Keratinocyte (primary cell): ENCODE measurements around the gene CPNE7. TPM values are rescaled to one million over a fixed set of nuclear protein-coding genes. Genes with fewer than 3 reads are reported as not detected.

Experiments used
- DNase-seq: peaks from one replicate; pipeline ENCODE4 v3.0.0-alpha.2; 2011; ENCODE audit warnings: low read depth, missing footprints, low spot score
- FAIRE-seq: peaks from 2 replicates; lab custom pipeline; 2011; peaks lifted over from hg19 to GRCh38; lab: Jason Lieb, UNC
- H2AFZ ChIP-seq: 2 replicates; pipeline ENCODE4 v1.6.0; 2012; ENCODE audit warnings: low read length, control low read depth, inconsistent platforms; ENCODE audit not compliant: control insufficient read depth
- H3K27ac ChIP-seq: 2 replicates; pipeline ENCODE4 v1.5.1; 2011; ENCODE audit warnings: low read length; ENCODE audit not compliant: control insufficient read depth, insufficient read depth
- H3K27me3 ChIP-seq: 3 replicates; pipeline ENCODE4 v1.6.0; 2011; ENCODE audit warnings: low read length; ENCODE audit not compliant: control insufficient read depth, insufficient read depth; ENCODE audit errors: extremely low read depth
- H3K36me3 ChIP-seq, 2 experiments: 2 replicates in 1 of 2; 3 replicates in 1 of 2; pipeline ENCODE4 v1.5.1; 2011; ENCODE audit warnings: low read length in 2 of 2, mild to moderate bottlenecking in 1 of 2; ENCODE audit not compliant: control insufficient read depth in 2 of 2, insufficient read depth in 2 of 2; ENCODE audit errors: extremely low read depth in 1 of 2
- H3K4me1 ChIP-seq: 3 replicates; pipeline ENCODE4 v1.5.1; 2011; ENCODE audit warnings: low read length; ENCODE audit not compliant: control insufficient read depth, insufficient read depth; ENCODE audit errors: extremely low read depth
- H3K4me2 ChIP-seq: 3 replicates; pipeline ENCODE4 v1.6.0; 2011; ENCODE audit warnings: low read depth, low read length; ENCODE audit not compliant: control insufficient read depth, insufficient read depth; ENCODE audit errors: extremely low read depth
- H3K4me3 ChIP-seq, 3 experiments: fragments of 200-600 bp in 1 of 3; sonication (generic) in 1 of 3; 2 replicates in 2 of 3; 3 replicates in 1 of 3; pipeline ENCODE4 v1.5.1; 2011 to 2016; ENCODE audit warnings: low read length in 3 of 3, mild to moderate bottlenecking in 3 of 3, control low read depth in 2 of 3, inconsistent platforms in 1 of 3, low read depth in 1 of 3, mixed read lengths in 1 of 3, mixed run types in 1 of 3, moderate library complexity in 1 of 3; ENCODE audit not compliant: control insufficient read depth in 2 of 3, insufficient read depth in 2 of 3; ENCODE audit errors: extremely low read depth in 1 of 3
- H3K79me2 ChIP-seq: 2 replicates; pipeline ENCODE4 v1.6.0; 2012; ENCODE audit warnings: low read length; ENCODE audit not compliant: control insufficient read depth, insufficient read depth
- H3K9ac ChIP-seq: 3 replicates; pipeline ENCODE4 v1.6.0; 2011; ENCODE audit warnings: low read length; ENCODE audit not compliant: control insufficient read depth, insufficient read depth; ENCODE audit errors: extremely low read depth
- H3K9me1 ChIP-seq: 3 replicates; pipeline ENCODE4 v1.6.0; 2011; ENCODE audit warnings: low read length; ENCODE audit not compliant: control insufficient read depth, insufficient read depth; ENCODE audit errors: extremely low read depth
- H3K9me3 ChIP-seq: 2 replicates; pipeline ENCODE4 v1.5.1; 2012; ENCODE audit warnings: low read depth, low read length; ENCODE audit not compliant: control insufficient read depth
- H4K20me1 ChIP-seq: 3 replicates; pipeline ENCODE4 v1.6.0; 2011; ENCODE audit warnings: low read length; ENCODE audit not compliant: control insufficient read depth, insufficient read depth; ENCODE audit errors: extremely low read depth
- EZH2 ChIP-seq: IDR thresholded peaks from one replicate; pipeline ENCODE4 v1.6.1; 2012; ENCODE audit warnings: inconsistent platforms, mild to moderate bottlenecking, low read length, moderate library complexity
- dilution Hi-C: fragments of 300-500 bp; cut with MboI; formaldehyde crosslinking; loops from one replicate; pipeline ENCODE4 v1.7.0; 2020; ENCODE audit warnings: low sequenced_read_pairs; ENCODE audit not compliant: extremely low pct_ligation_motif_present
- polyA plus RNA-seq, 5 experiments: library from polyadenylated mRNA; depleted of rRNA in 3 of 5; stranded (reverse) in 3 of 5; stranded (forward) in 1 of 5; unstranded in 1 of 5; fragments of >200 nt; gene quantifications; 1 replicate in 1 of 5; 2 replicates in 3 of 5; 3 replicates in 1 of 5; pipeline versions ENCODE4 v1.2.1 to v1.2.3, GENCODE V29; 2011 to 2012; ENCODE audit warnings: missing spikeins in 2 of 5, low read depth in 1 of 5, low replicate concordance in 1 of 5
- TF ChIP-seq, protein P1 (sequence below), 3 experiments: IDR thresholded peaks in 1 of 3; conservative IDR thresholded peaks in 1 of 3; optimal IDR thresholded peaks in 1 of 3; 2 replicates in 2 of 3; 3 replicates in 1 of 3; pipeline versions ENCODE3 to v1.5.1; 2011; ENCODE audit warnings: low read length in 3 of 3, mild to moderate bottlenecking in 3 of 3, moderate library complexity in 2 of 3, control low read depth in 1 of 3, inconsistent platforms in 1 of 3; ENCODE audit not compliant: insufficient read depth in 2 of 3; ENCODE audit errors: extremely low read depth in 1 of 3

The CPNE7 gene
- polyA plus RNA-seq, 1 donor (not counting 4 experiments of a cell fraction or from before 2014, with no cell fraction given), result 9.1 TPM

- FAIRE-seq, result no peak
- peaks cover 23 to 32% of the 10 kb centered on the region in 2 experiments for H3K36me3 ChIP-seq
These were observed 21.2 kb upstream of the CPNE7 start for GRCh38 chr16:89554343-89554742.

GRCh38 chr16:89555265-89555664 lies 20.3 kb upstream of the CPNE7 start:
- dilution Hi-C loops, result no loop called here
- H3K9me3 ChIP-seq, result no peaks in the 10 kb centered on the region
- H3K9me1 ChIP-seq, result no peaks in the 10 kb centered on the region
- no peak overlapping the region for H3K4me2 ChIP-seq
- no peak overlapping the region for H3K4me3 ChIP-seq
- peaks cover 10% of the 10 kb centered on the region for H3K4me1 ChIP-seq
- peaks cover 20 to 28% of the 10 kb centered on the region in 2 experiments for H3K36me3 ChIP-seq
- no peak overlapping the region for H2AFZ ChIP-seq
- no peaks in the 10 kb centered on the region for H3K79me2 ChIP-seq
- H3K27me3 ChIP-seq, result no peaks in the 10 kb centered on the region
- no peak for TF ChIP-seq EZH2
- TF ChIP-seq, protein P1, sequence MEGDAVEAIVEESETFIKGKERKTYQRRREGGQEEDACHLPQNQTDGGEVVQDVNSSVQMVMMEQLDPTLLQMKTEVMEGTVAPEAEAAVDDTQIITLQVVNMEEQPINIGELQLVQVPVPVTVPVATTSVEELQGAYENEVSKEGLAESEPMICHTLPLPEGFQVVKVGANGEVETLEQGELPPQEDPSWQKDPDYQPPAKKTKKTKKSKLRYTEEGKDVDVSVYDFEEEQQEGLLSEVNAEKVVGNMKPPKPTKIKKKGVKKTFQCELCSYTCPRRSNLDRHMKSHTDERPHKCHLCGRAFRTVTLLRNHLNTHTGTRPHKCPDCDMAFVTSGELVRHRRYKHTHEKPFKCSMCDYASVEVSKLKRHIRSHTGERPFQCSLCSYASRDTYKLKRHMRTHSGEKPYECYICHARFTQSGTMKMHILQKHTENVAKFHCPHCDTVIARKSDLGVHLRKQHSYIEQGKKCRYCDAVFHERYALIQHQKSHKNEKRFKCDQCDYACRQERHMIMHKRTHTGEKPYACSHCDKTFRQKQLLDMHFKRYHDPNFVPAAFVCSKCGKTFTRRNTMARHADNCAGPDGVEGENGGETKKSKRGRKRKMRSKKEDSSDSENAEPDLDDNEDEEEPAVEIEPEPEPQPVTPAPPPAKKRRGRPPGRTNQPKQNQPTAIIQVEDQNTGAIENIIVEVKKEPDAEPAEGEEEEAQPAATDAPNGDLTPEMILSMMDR (optimal IDR thresholded peaks at IDR 0.05 in 1 of 3, IDR thresholded peaks at IDR 0.05 in 1 of 3, conservative IDR thresholded peaks at IDR 0.05 in 1 of 3; ENCODE audit: extremely low read depth in 1 of 3, insufficient read depth in 2 of 3, low read length in 3 of 3), result no peak
- DNase-seq, result no peak
- no peak overlapping the region for H3K27ac ChIP-seq
- no peaks in the 10 kb centered on the region for H4K20me1 ChIP-seq
- H3K9ac ChIP-seq, result no peak overlapping the region
- FAIRE-seq, result no peak

More at GRCh38 chr16:89554343-89554742, 21.2 kb upstream of the CPNE7 start:
- H3K27ac ChIP-seq, result no peak overlapping the region
- DNase-seq, result no peak
- H2AFZ ChIP-seq, result no peak overlapping the region
- no peaks in the 10 kb centered on the region for H4K20me1 ChIP-seq
- no peaks in the 10 kb centered on the region for H3K27me3 ChIP-seq
- H3K4me1 ChIP-seq, result peaks cover 3% of the 10 kb centered on the region
- H3K79me2 ChIP-seq, result no peaks in the 10 kb centered on the region
- no peaks in the 10 kb centered on the region for H3K9me1 ChIP-seq
- no peak for TF ChIP-seq EZH2
- TF ChIP-seq, protein P1 (optimal IDR thresholded peaks at IDR 0.05 in 1 of 3, IDR thresholded peaks at IDR 0.05 in 1 of 3, conservative IDR thresholded peaks at IDR 0.05 in 1 of 3; ENCODE audit: extremely low read depth in 1 of 3, insufficient read depth in 2 of 3, low read length in 3 of 3), result no peak
- no peak overlapping the region for H3K4me3 ChIP-seq
- no peak overlapping the region for H3K4me2 ChIP-seq
- dilution Hi-C loops, result no loop called here
- no peak overlapping the region for H3K9ac ChIP-seq
- no peaks in the 10 kb centered on the region for H3K9me3 ChIP-seq
